Neural cell (in vitro differentiated cells): ENCODE results near the gene ERBB4.

Experiments
- CTCF ChIP-seq: fragments of 450-650 bp; IDR thresholded peaks from 2 replicates; pipeline ENCODE4 v1.5.1; 2014; ENCODE audit warnings: antibody characterized with exemption, mild to moderate bottlenecking, moderate library complexity; ENCODE audit not compliant: poor library complexity, severe bottlenecking
- TAF1 ChIP-seq: IDR thresholded peaks from 2 replicates; pipeline ENCODE4 v1.6.1; 2012; ENCODE audit warnings: low read depth

GRCh38 chr2:211903961-211904360 is 634.6 kb downstream of the ERBB4 start:
- TF ChIP-seq CTCF (no peak), TAF1 (no peak)
